Measurements from ENCODE around the gene NTM. TPM values are rescaled to one million over a fixed set of nuclear protein-coding genes. Genes with fewer than 3 reads are reported as not detected.

NTM gene
- total RNA-seq, 1 experiment from 2014 or later, result 0.73 TPM

DNA sequence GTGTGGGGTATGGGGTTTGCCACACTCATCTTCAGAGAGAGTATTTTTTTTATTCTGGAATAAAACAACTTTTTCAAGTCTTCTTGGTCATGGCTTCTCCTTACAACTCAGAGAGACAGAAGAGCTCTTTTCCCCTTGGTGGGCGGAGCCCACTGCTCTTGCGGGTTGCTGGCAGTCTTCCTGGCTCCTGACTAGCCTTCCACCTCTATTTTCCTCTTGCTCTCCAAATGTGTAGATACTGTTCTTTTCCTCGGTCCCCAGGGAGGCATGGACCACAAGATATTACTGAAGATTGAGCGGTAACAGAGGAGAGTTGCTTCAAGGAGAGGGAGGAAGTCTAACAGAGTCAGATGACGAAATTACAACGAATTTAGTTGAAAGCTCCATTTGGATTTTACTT lies 210.6 kb downstream of the NTM start:
- no peak overlapping the region for H3K4me3 Mint-ChIP-seq (ENCODE audit: unreplicated experiment)
- H3K27me3 ChIP-seq (replicated peaks; ENCODE audit: control insufficient read depth, insufficient read depth, low read length), result peaks cover 2% of the 10 kb centered on the region; the same call in 1 of the 2 replicates
- H3K36me3 Mint-ChIP-seq (ENCODE audit: insufficient read depth, unreplicated experiment), result no peaks in the 10 kb centered on the region
- no TSS peak for BruUV-seq (replicated peaks)
- H3K9me3 ChIP-seq, result no peaks in the 10 kb centered on the region
- H3K27ac Mint-ChIP-seq (ENCODE audit: unreplicated experiment), result no peak overlapping the region
- no peaks in the 10 kb centered on the region for H3K36me3 ChIP-seq (ENCODE audit: control insufficient read depth, insufficient read depth, low read length)
- H3K27me3 Mint-ChIP-seq (ENCODE audit: insufficient read depth, unreplicated experiment), result peaks cover 30% of the 10 kb centered on the region
- POLR2A ChIA-PET, result no interaction called here
- no peaks in the 10 kb centered on the region for H3K4me1 ChIP-seq
- CTCF ChIA-PET, result interaction anchor here (1.8 kb wide), 1 partner anchor 93 kb away, joined by 15 read pairs; no protein-coding TSS in a partner anchor
- H3K9me3 Mint-ChIP-seq (ENCODE audit: unreplicated experiment), result no peaks in the 10 kb centered on the region
- no peaks in the 10 kb centered on the region for H3K4me1 Mint-ChIP-seq (ENCODE audit: low read depth, unreplicated experiment)
- intact Hi-C loops (cut with micrococcal nuclease; ENCODE audit: unreplicated experiment), result no loop called here
- TF ChIP-seq, protein P1, sequence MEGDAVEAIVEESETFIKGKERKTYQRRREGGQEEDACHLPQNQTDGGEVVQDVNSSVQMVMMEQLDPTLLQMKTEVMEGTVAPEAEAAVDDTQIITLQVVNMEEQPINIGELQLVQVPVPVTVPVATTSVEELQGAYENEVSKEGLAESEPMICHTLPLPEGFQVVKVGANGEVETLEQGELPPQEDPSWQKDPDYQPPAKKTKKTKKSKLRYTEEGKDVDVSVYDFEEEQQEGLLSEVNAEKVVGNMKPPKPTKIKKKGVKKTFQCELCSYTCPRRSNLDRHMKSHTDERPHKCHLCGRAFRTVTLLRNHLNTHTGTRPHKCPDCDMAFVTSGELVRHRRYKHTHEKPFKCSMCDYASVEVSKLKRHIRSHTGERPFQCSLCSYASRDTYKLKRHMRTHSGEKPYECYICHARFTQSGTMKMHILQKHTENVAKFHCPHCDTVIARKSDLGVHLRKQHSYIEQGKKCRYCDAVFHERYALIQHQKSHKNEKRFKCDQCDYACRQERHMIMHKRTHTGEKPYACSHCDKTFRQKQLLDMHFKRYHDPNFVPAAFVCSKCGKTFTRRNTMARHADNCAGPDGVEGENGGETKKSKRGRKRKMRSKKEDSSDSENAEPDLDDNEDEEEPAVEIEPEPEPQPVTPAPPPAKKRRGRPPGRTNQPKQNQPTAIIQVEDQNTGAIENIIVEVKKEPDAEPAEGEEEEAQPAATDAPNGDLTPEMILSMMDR (IDR thresholded peaks at IDR 0.05; ENCODE audit: insufficient read depth in 1 of 2, low read depth in 1 of 2, low read length in 1 of 2, severe bottlenecking in 1 of 2, unreplicated experiment in 1 of 2), result no peak
- no peak for DNase-seq
- no peak overlapping the region for H3K4me3 ChIP-seq (ENCODE audit: low read depth, low read length)

DNA sequence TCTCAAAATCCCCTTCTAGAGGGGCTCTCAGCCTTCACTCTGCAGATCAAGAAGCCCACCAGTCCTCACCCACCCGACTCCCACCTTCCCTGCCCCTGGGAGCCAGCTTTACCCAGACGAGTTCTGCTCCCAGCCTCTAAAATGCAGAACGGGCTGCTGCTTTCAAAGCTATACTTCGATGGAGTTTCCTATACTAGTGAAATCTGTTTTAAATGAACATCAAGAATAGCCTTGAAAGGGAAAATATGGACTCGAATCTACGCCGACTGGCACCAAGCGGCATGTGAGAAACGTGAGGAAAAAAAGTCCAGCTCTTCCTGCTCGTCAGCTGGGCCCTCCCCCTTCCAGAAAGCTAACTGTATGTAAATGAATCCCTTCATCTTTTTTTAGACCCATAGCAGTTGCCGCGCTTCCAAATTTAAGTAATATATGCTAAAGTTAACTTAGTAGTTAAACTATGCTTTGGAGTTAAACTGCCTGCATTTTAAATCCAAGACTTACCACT lies 211.7 kb downstream of the NTM start:
- Histone ChIP-seq H3K36me3 (ENCODE audit: control insufficient read depth, insufficient read depth, low read length) (no peaks in the 10 kb centered on the region), H3K4me3 (ENCODE audit: low read depth, low read length) (no peak overlapping the region), H3K27me3 (replicated peaks; ENCODE audit: control insufficient read depth, insufficient read depth, low read length) (peaks cover 2% of the 10 kb centered on the region; the same call in 1 of the 2 replicates), H3K4me1 (no peaks in the 10 kb centered on the region), H3K9me3 (no peaks in the 10 kb centered on the region)
- no peak overlapping the region for H3K4me3 Mint-ChIP-seq (ENCODE audit: unreplicated experiment)
- POLR2A ChIA-PET, result no interaction called here
- no peaks in the 10 kb centered on the region for H3K9me3 Mint-ChIP-seq (ENCODE audit: unreplicated experiment)
- DNase-seq, result no peak
- H3K4me1 Mint-ChIP-seq (ENCODE audit: low read depth, unreplicated experiment), result no peaks in the 10 kb centered on the region
- TF ChIP-seq, protein P1 (IDR thresholded peaks at IDR 0.05; ENCODE audit: insufficient read depth in 1 of 2, low read depth in 1 of 2, low read length in 1 of 2, severe bottlenecking in 1 of 2, unreplicated experiment in 1 of 2), result no peak
- CTCF ChIA-PET, result no interaction called here
- H3K27ac Mint-ChIP-seq (ENCODE audit: unreplicated experiment), result no peak overlapping the region
- intact Hi-C loops (cut with micrococcal nuclease; ENCODE audit: unreplicated experiment), result no loop called here
- H3K36me3 Mint-ChIP-seq (ENCODE audit: insufficient read depth, unreplicated experiment), result no peaks in the 10 kb centered on the region
- H3K27me3 Mint-ChIP-seq (ENCODE audit: insufficient read depth, unreplicated experiment), result peaks cover 26% of the 10 kb centered on the region
- no TSS peak for BruUV-seq (replicated peaks)

DNA sequence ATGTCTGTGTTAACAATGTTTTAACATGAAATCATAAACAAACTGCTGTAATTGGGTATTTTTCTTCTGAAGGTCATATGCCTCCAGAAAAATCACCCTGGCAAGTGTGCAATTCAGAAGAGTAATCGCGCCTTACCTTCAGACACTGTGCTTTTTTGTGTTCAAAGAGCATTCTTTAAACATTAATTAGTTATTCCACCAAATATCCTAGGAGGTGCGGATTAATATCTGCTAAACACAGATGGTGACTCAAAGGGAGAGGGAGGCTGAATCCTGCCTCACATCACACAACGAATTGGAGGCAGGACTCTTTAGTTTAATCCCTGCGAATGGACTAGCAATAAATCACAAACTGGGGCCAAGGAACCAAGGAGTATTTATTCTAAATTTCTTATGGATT lies 213.0 kb downstream of the NTM start:
- CTCF ChIA-PET, result no interaction called here

More for the DNA sequence above, 213.0 kb downstream of the NTM start:
- no peaks in the 10 kb centered on the region for H3K9me3 ChIP-seq
- H3K27me3 ChIP-seq (replicated peaks; ENCODE audit: control insufficient read depth, insufficient read depth, low read length), result peaks cover 2% of the 10 kb centered on the region; the same call in 1 of the 2 replicates
- Mint-ChIP-seq H3K36me3 (ENCODE audit: insufficient read depth, unreplicated experiment) (no peaks in the 10 kb centered on the region), H3K27ac (ENCODE audit: unreplicated experiment) (no peak overlapping the region), H3K4me3 (ENCODE audit: unreplicated experiment) (no peak overlapping the region), H3K4me1 (ENCODE audit: low read depth, unreplicated experiment) (no peaks in the 10 kb centered on the region), H3K27me3 (ENCODE audit: insufficient read depth, unreplicated experiment) (peaks cover 23% of the 10 kb centered on the region), H3K9me3 (ENCODE audit: unreplicated experiment) (no peaks in the 10 kb centered on the region)
- H3K4me3 ChIP-seq (ENCODE audit: low read depth, low read length), result no peak overlapping the region
- TF ChIP-seq, protein P1 (IDR thresholded peaks at IDR 0.05; ENCODE audit: insufficient read depth in 1 of 2, low read depth in 1 of 2, low read length in 1 of 2, severe bottlenecking in 1 of 2, unreplicated experiment in 1 of 2), result no peak
- no peaks in the 10 kb centered on the region for H3K36me3 ChIP-seq (ENCODE audit: control insufficient read depth, insufficient read depth, low read length)
- intact Hi-C loops (cut with micrococcal nuclease; ENCODE audit: unreplicated experiment), result no loop called here
- H3K4me1 ChIP-seq, result no peaks in the 10 kb centered on the region
- POLR2A ChIA-PET, result no interaction called here
- BruUV-seq (replicated peaks), result no TSS peak
- DNase-seq, result no peak

Data from Caco-2 (cell line).